K562 (cell line): ENCODE measurements around the gene CMIP. TPM values are rescaled to one million over a fixed set of nuclear protein-coding genes. Genes with fewer than 3 reads are reported as not detected.

Source experiments
- ARID3A ChIP-seq: IDR thresholded peaks from 2 replicates; pipeline ENCODE4 v1.6.1; 2012; ENCODE audit warnings: low read depth, low read length, improper control_type of control experiment, borderline replicate concordance
- CXXC5 ChIP-seq: fragments of 250-450 bp; sonication (Bioruptor Pico); IDR thresholded peaks from 2 replicates; pipeline ENCODE4 v1.8.0; 2022; ENCODE audit warnings: inconsistent platforms, mild to moderate bottlenecking, moderate library complexity
- DMBX1 ChIP-seq: fragments of 250-450 bp; sonication (Bioruptor Pico); IDR thresholded peaks from 2 replicates; pipeline ENCODE4 v1.8.0; 2022; ENCODE audit warnings: inconsistent platforms, mild to moderate bottlenecking, moderate library complexity, borderline replicate concordance
- DNMT1 ChIP-seq: fragments of 450-650 bp; IDR thresholded peaks from 2 replicates; pipeline ENCODE4 v1.6.1; 2016; ENCODE audit warnings: antibody characterized with exemption, mild to moderate bottlenecking
- ETV5 ChIP-seq: sonication (generic); formaldehyde crosslinking; IDR thresholded peaks from 2 replicates; pipeline ENCODE4 v1.4.0; 2020; ENCODE audit warnings: low read depth, mild to moderate bottlenecking, missing genetic modification reagents
- GABPB1 ChIP-seq: sonication (generic); formaldehyde crosslinking; IDR thresholded peaks from 2 replicates; pipeline ENCODE4 v1.8.0; 2022; ENCODE audit warnings: mild to moderate bottlenecking, missing genetic modification reagents
- HDAC8 ChIP-seq: fragments of 450-650 bp; IDR thresholded peaks from 2 replicates; pipeline ENCODE4 v1.6.1; 2016; ENCODE audit warnings: mild to moderate bottlenecking, missing genetic modification characterization, moderate library complexity, missing compliant biosample characterization
- HNRNPH1 ChIP-seq: fragments of 200-400 bp; formaldehyde crosslinking; optimal IDR thresholded peaks from 2 replicates; pipeline ENCODE3; 2017; ENCODE audit warnings: low read depth, mild to moderate bottlenecking, low read length, moderate library complexity
- HOXB6 ChIP-seq: fragments of 250-450 bp; sonication (Bioruptor Pico); IDR thresholded peaks from 2 replicates; pipeline ENCODE4 v1.5.1; 2022; ENCODE audit warnings: mild to moderate bottlenecking, borderline replicate concordance
- MNT ChIP-seq, 2 experiments: fragments of 450-650 bp; conservative IDR thresholded peaks; 2 replicates each; pipeline ENCODE4 v1.6.1; 2017; ENCODE audit warnings: mild to moderate bottlenecking in 2 of 2, moderate library complexity in 2 of 2
- MTA1 ChIP-seq: fragments of 450-650 bp; IDR thresholded peaks from 2 replicates; pipeline ENCODE4 v1.6.1; 2017; ENCODE audit warnings: borderline replicate concordance
- NCOA6 ChIP-seq: fragments of 450-650 bp; IDR thresholded peaks from 2 replicates; pipeline ENCODE4 v1.6.1; 2017; ENCODE audit warnings: mild to moderate bottlenecking
- NELFE ChIP-seq: IDR thresholded peaks from 2 replicates; pipeline ENCODE4 v1.6.1; 2011; ENCODE audit warnings: mild to moderate bottlenecking; ENCODE audit not compliant: insufficient read depth, insufficient read length
- NR4A1 ChIP-seq, 2 experiments: fragments of 250-450 bp in 1 of 2; fragments of 450-650 bp in 1 of 2; sonication (Bioruptor Pico) in 1 of 2; IDR thresholded peaks; 2 replicates each; pipeline versions ENCODE4 v1.4.0 to v1.6.1; 2016 to 2020; ENCODE audit warnings: mild to moderate bottlenecking in 2 of 2, missing compliant biosample characterization in 1 of 2, missing genetic modification characterization in 1 of 2, moderate library complexity in 1 of 2
- PPARD ChIP-seq: fragments of 250-450 bp; sonication (Bioruptor Pico); IDR thresholded peaks from 2 replicates; pipeline ENCODE4 v1.8.0; 2022; ENCODE audit warnings: inconsistent platforms, mild to moderate bottlenecking, moderate library complexity
- TFAP4 ChIP-seq: sonication (generic); formaldehyde crosslinking; IDR thresholded peaks from 2 replicates; pipeline ENCODE4 v1.8.0; 2022; ENCODE audit warnings: missing genetic modification reagents, mild to moderate bottlenecking, moderate library complexity, borderline replicate concordance
- THRAP3 ChIP-seq: fragments of 450-650 bp; IDR thresholded peaks from 2 replicates; pipeline ENCODE4 v1.6.1; 2016; ENCODE audit warnings: mild to moderate bottlenecking, inconsistent platforms, borderline replicate concordance
- ZBTB7A ChIP-seq: IDR thresholded peaks from 2 replicates; pipeline ENCODE4 v1.6.1; 2011; ENCODE audit warnings: low read depth, mild to moderate bottlenecking, low read length, moderate library complexity, borderline replicate concordance; ENCODE audit not compliant: control insufficient read depth
- ZNF146 ChIP-seq: IDR thresholded peaks from one replicate; pipeline ENCODE4 v1.6.1; 2018; ENCODE audit warnings: missing compliant biosample characterization; ENCODE audit not compliant: unreplicated experiment
- ZNF316 ChIP-seq: fragments of 450-650 bp; IDR thresholded peaks from 2 replicates; pipeline ENCODE4 v1.6.1; 2016
- ZNF384 ChIP-seq: IDR thresholded peaks from 2 replicates; pipeline ENCODE4 v1.6.1; 2012; ENCODE audit warnings: low read depth, low read length, improper control_type of control experiment
- ZNF707 ChIP-seq: fragments of 250-450 bp; sonication (Bioruptor Pico); conservative IDR thresholded peaks from 2 replicates; pipeline ENCODE4 v1.8.0; 2022; ENCODE audit warnings: inconsistent platforms, mild to moderate bottlenecking, moderate library complexity
- polyA plus RNA-seq, 8 experiments: library from polyadenylated mRNA; depleted of rRNA in 4 of 8; stranded (reverse) in 5 of 8; unstranded in 3 of 8; fragments of >200 nt; fragmentation: Nextera tagmentation in 2 of 8; fragmentation: Illumina TruSeq in 1 of 8; extraction: Ambion mirVana in 2 of 8; extraction: Trizol in 1 of 8; gene quantifications; 2 replicates each; pipeline versions ENCODE4 v1.2.1 to v1.2.3, GENCODE V29; 2011 to 2014; ENCODE audit warnings: inconsistent platforms in 1 of 8, missing spikeins in 1 of 8
- total RNA-seq, 7 experiments: library from RNA; depleted of rRNA in 6 of 7; stranded (reverse); fragments of >200 nt in 6 of 7; fragmentation: Illumina TruSeq in 2 of 7; extraction: Trizol in 2 of 7; gene quantifications; 2 replicates each; pipeline versions ENCODE4 v1.2.1 to v1.2.3, GENCODE V29; 2011 to 2021; ENCODE audit warnings: low replicate concordance in 1 of 7
- TF ChIP-seq, protein P1 (sequence below): fragments of 450-650 bp; formaldehyde crosslinking; IDR thresholded peaks from 2 replicates; pipeline ENCODE4 v1.4.0; 2020; ENCODE audit warnings: mild to moderate bottlenecking, moderate library complexity

The CMIP gene
- total and polyA plus RNA-seq, 9 of the 15 experiments (the other 6 are each of a cell fraction or from before 2014, with no cell fraction given): 0.94 to 82.5 (median 10.3) TPM

DNA sequence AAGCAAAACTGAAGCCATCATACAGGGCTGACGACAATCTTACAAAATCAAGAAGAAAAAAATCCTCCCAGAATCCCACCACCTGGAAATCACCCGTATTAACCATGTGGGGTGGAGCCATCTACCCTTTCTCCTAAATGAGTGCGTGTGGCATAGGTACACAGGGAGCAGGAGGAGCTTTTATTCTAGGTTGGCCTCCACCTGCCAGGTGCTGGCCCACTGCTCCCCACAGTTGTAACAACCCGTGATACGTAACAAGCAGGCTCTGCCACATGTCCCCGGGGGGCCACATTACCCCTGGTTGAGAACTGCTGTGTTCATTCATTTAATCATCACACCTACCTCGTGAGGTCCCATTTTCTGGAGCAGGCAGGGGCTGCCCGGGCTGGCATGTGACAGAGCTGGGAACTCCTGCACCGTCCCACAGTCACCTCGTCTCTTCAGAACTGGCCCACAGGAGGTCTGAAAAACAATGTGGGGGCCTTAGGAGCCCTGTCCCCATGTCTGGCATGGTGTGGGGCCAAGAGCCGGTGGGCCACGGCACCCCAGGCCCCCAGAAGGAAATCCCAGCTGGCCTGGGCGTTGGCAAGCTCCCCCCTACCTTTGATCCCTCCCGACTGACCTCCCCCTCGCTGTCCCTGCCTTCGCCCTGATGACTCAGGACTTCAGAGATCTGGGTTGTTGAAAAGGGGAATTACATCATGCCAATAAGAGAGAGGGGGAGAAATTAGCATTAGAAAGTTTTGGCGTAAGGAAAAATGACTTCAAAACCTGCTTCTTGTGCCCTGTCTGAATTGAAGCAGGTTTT lies 12.9 kb downstream of the CMIP start (continued):
- TF ChIP-seq ZNF384: no peak
- TF ChIP-seq ZNF707 (CRISPR knock-in tag): no peak
- TF ChIP-seq DMBX1 (CRISPR knock-in tag): peak; percentile 82
- TF ChIP-seq MTA1: no peak
- TF ChIP-seq PPARD (CRISPR knock-in tag): no peak
- 0 out of 2 replicates have a peak, but pooled peaks have one; percentile 67 for TF ChIP-seq NR4A1 (CRISPR knock-in tag; IDR thresholded peaks at IDR 0.05)
- no peak for TF ChIP-seq NR4A1 (tag; IDR thresholded peaks at IDR 0.05)
- TF ChIP-seq ARID3A: 0 out of 2 replicates have a peak, but pooled peaks have one; percentile 35
- no peak for TF ChIP-seq HOXB6
- no peak for TF ChIP-seq GABPB1 (CRISPR knock-in tag)
- peak; percentile 86 for TF ChIP-seq ZBTB7A
- TF ChIP-seq TFAP4 (CRISPR knock-in tag): peak; percentile 86
- TF ChIP-seq CXXC5 (CRISPR knock-in tag): peak; percentile 43
- TF ChIP-seq MNT (conservative IDR thresholded peaks at IDR 0.05): no peak; a peak in 1 of 4 replicates
- TF ChIP-seq ETV5 (CRISPR knock-in tag): no peak
- no peak for TF ChIP-seq NELFE
- TF ChIP-seq DNMT1: no peak
- no peak for TF ChIP-seq ZNF146
- TF ChIP-seq HNRNPH1: no peak
- TF ChIP-seq NCOA6: no peak
- TF ChIP-seq, protein P1, sequence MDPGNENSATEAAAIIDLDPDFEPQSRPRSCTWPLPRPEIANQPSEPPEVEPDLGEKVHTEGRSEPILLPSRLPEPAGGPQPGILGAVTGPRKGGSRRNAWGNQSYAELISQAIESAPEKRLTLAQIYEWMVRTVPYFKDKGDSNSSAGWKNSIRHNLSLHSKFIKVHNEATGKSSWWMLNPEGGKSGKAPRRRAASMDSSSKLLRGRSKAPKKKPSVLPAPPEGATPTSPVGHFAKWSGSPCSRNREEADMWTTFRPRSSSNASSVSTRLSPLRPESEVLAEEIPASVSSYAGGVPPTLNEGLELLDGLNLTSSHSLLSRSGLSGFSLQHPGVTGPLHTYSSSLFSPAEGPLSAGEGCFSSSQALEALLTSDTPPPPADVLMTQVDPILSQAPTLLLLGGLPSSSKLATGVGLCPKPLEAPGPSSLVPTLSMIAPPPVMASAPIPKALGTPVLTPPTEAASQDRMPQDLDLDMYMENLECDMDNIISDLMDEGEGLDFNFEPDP (CRISPR knock-in tag): no peak
- no peak for TF ChIP-seq HDAC8 (tag)
- no peak for TF ChIP-seq THRAP3
- TF ChIP-seq ZNF316: peak; percentile 88
